ENCODE results near the gene TFEB.

Gene TFEB

DNA sequence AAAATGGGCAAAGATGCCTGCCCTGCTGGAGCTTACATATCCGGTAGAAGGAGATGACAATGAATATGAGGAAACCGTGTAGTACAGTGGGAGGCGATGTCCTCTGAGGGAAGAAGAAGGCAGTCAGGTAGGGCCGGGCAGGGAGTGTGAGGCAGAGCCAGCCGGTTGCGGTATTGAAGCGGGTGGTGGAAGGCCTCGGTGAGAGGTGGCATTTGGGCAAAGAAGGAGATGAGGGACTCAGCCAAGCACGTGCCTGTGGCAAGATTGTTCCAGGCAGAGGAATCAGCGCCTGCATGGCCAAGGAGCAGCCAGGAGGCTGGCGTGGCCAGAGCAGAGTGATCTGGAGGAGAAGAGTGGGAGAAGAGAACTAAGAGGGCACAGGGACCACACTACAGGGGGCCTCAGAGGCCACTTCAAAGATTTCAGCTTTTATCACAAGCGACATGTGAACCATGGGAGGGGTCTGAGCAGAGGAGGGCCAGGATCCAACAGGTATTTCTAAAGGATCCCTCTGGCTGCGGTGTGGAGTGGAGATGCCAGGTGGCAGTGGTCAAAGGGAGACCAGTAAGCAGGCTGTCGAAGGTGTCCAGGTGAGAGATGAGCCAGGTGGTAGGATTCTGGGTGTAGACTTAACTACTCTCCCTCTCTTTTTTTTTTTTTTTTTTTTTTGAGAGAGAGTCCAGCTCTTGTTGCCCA is 83.3 kb downstream of the TFEB start:
- DNase-seq (ENCODE audit: low read depth): no peak

- DNase-seq (ENCODE audit: low read depth): no peak
Measured at GRCh38 chr6:41651246-41651961, 84.0 kb downstream of the TFEB start.

DNA sequence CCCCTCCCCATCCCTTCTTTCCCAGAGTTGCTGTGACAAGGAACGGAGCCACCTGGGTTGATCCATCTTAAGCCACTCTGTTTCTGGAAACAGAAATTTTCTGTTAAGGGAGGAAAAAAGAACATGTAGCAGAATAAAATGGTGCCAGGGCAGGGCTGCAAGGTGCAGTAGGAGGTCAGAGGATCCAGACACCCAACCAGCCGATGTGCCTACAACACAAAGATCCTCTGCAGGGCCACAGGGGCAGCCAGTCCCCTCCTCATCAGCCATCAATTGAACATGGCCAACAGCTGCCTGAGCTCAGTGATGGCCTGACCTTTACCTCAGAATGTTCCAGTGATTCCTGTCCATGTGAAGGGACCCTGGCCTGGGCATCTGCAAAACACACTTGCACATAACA is 85.3 kb downstream of the TFEB start:
- DNase-seq (ENCODE audit: low read depth): no peak

- no peak for DNase-seq (ENCODE audit: low read depth)
Measured at GRCh38 chr6:41649596-41649995, 85.8 kb downstream of the TFEB start.

DNA sequence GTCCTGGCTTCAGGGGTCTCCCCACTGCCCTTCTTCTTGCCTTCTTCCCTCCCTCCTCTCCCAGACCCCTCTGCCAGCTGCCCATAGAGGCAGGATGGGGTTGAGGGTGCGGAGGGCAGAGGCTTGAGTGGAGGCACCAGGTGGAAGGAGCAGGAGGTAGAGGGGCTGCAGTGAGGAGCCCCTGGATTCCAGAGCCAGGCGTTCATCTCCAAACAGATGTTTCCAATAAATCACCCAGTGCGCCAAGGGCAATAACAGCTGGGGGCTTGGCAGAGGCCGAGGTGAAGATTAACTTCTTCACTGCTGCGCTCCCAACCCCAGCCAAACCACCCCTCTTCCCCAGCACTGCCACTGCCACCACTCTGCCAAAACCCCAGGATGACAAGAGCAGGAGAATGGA is 86.5 kb downstream of the TFEB start:
- no peak for DNase-seq (ENCODE audit: low read depth)

DNA sequence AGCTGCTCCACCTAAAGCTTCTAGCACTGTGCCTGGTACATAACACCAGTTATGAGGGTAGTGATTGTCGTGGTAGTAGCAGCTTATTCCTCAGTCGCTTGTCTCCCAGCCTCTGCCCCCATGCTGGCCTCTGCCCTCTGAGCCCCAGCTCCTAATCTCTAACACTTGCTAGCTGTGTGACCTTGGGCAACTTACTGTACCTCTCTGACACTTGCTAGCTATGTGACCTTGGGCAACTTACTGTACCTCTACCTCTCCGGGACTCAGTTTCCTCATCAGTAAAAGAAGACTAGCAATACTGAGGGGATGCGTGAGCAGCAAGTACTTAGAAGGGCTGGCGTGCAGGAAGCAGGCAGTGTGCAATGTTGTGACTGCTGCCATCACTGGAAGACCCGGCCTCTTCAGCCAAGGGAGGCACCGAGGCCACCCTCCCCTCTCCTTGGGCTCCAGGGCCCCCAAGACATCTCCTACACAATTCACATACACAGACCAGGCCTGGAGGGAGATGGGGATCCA is 87.3 kb downstream of the TFEB start:
- no peak for DNase-seq (ENCODE audit: low read depth)

DNA sequence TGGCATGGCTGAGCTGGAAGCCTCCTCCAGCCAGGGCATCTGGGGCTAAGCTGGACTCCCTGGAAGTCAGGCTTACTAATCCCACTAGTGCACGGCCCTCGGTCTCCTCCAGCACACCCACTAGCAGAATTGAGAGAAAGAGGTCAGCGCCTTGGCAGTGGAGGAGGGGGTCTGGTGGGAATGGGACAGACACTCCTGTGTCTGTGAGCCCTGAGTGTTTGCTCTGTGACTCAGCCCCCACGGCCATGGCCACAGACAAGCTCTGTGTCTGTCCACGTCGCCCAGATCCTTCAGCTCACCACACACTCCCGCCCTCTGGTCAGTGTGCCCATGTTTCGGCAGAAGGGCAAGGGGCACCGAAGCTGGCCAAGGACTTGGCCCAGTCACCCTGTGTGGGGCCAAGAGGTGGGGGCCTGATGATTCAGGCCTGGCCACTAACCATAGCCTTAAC is 88.3 kb downstream of the TFEB start:
- DNase-seq (ENCODE audit: low read depth): no peak

- no peak for DNase-seq (ENCODE audit: low read depth)
Measured at GRCh38 chr6:41646026-41646795, 89.2 kb downstream of the TFEB start.

- DNase-seq (ENCODE audit: low read depth): no peak
Measured at GRCh38 chr6:41645007-41645618, 90.3 kb downstream of the TFEB start.

GRCh38 chr6:41644297-41644879 is 91.0 kb downstream of the TFEB start:
- no peak for DNase-seq (ENCODE audit: low read depth)

- no peak for DNase-seq (ENCODE audit: low read depth)
Measured at GRCh38 chr6:41643899-41644269, 91.5 kb downstream of the TFEB start.

- no peak for DNase-seq (ENCODE audit: low read depth)
Measured at GRCh38 chr6:41642960-41643898, 92.2 kb downstream of the TFEB start.

GRCh38 chr6:41642090-41642959 is 93.1 kb downstream of the TFEB start:
- DNase-seq (ENCODE audit: low read depth): no peak

DNA sequence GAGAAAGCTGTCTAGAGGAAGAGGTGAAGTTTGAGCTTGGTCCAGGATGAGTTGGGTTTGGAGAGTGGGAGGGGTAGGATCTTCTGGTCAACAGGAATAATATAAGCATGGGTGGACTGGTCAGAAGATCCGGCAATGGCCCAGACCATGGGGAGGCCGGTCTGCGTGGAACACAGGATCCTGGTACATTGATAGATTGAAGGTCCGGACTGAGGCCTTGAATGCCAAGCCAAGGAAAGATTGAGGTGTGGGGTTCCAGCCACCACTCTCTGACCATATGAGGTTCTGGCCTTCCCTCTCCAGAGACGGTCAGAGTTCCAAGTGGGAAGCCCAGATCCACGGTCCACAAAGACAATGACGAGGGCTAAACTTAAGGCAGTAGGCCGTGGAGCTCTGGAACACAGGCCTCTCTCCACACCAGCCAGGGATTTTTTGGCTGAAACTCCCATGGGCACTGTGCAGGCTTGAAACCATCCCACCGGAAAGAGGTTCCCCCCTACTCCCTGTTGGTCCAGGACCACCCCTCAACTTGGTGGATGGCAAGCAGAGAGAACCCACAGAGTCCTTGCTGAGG is 94.0 kb downstream of the TFEB start:
- no peak for DNase-seq (ENCODE audit: low read depth)

- DNase-seq (ENCODE audit: low read depth): no peak
Measured at GRCh38 chr6:41640426-41640825, 95.0 kb downstream of the TFEB start.

GRCh38 chr6:41639809-41640371 is 95.5 kb downstream of the TFEB start:
- DNase-seq (ENCODE audit: low read depth): no peak

DNA sequence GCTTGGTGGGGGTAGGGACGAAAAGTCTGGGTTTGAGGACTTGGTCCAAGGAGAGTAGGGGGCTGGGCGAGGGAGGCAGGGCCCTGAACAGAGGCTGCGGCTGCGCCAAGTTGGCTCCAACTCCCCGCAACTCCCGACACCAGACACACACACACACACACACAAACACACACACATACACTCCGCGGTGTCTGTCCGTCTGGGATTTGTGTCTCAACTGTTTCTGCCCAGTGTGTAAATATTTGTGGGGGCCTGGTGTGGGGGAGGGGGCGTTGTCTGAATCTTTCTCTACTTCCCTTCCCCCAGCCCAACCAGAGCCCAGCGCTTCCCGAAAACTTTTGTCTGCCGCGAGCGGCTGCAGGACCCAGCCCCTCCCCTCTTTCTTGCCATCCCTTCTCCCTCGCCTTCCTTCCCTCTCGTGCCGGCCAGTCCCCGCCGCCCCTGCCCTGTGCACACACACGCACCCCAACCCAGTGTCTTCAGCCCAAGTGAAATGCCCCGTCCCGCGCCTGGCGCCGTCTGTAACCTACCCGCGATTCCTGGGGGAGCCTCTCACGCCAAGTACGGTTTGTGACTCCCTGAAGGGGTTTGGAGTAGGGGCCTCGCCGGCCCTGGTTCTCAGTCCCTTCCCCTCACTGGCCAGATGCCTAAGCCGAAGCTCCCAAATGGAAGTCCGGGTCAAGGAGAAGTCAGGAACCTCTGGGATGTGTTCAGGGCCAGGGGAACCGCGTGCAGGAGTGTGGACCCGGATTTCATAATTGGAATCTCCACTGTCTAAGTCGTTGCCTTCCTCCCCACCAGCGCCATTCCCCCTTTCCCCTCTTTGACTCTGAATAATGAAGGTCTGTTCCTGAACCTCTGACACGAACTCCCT is 96.2 kb downstream of the TFEB start:
- no peak for DNase-seq (ENCODE audit: low read depth)

Data from non-pigmented ciliary epithelial cell (primary cell).